Lung microvascular endothelial cell (primary cell): Measurements from ENCODE around the gene EXOSC2. TPM values are rescaled to one million over a fixed set of nuclear protein-coding genes. Genes with fewer than 3 reads are reported as not detected.

Experiments used
- DNase-seq, 2 donors: peaks; one replicate each; pipeline versions ENCODE4 v3.0.0 to v3.0.0-alpha.2; 2010; ENCODE audit warnings: low read depth in 2 of 2
- total RNA-seq: library from RNA; depleted of rRNA; stranded (reverse); fragments of >200 nt; gene quantifications from 2 replicates; pipeline ENCODE4 v1.2.1, GENCODE V29; 2014

EXOSC2 gene
- total RNA-seq, 1 donor from 2014 or later, result 19.6 TPM

DNA sequence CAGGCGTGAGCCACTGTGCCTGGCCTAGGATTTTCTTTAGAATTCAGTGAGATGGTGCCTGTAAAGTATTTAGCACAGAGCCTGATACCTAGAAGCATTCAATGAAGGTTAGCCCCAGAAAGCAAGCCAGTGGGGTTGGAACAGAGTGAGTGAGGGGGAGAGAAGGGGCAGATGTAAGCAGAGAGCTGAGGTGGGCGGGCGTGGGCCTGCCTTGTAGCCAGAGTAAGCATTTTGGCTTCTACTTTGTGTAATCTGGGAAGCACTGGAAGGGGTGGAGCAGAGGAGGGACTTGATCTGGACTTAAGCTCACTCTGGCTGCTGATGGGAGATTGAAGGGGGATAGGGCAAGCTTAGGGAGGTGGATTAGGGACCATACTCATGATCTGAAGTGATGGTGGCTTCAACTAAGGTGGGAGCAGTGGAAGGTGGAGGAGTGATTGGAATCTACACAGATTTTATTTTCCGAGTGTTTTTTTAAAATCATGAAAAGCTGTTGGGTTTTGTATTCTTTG is 2.6 kb downstream of the EXOSC2 start:
- no peak for DNase-seq

DNA sequence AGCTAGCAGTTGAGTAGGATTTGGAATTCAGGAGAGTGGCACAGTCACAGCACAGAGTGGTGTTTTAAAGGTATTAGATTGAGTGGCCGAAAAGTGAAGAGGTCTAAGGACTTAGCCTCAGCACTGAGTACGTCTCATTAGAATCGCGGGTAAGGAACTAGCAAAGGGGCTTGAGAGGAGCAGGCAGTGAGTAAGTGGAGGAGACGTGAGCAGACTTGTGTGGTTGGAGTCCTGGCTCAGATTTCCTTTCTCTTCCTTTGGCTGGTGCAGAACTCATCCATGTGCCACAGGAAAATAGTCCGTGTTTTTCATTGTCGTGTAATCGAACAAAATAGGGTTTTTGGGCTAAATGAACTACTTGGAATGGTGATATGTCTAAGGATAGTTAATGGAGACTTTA is 3.4 kb downstream of the EXOSC2 start:
- no peak for DNase-seq

DNA sequence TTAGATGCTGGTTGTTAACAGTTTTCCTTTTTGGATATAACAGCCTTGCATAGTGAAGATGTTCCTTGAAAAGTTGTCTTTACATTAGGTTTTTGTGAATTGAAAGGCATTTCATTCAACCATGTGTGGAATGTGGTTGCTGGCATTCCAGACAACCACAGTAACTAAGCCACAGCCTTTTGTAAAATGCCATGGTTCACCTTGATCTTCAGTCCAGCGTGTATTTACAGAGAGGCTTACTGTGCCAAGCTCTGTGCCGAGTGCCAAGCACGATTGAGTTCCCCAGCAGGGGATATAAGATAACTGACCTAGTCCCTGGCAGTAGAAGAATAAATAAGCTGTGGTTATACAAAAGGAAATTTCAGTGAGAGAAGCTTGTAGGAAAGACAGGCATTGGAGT is 4.9 kb downstream of the EXOSC2 start:
- DNase-seq, result no peak

DNA sequence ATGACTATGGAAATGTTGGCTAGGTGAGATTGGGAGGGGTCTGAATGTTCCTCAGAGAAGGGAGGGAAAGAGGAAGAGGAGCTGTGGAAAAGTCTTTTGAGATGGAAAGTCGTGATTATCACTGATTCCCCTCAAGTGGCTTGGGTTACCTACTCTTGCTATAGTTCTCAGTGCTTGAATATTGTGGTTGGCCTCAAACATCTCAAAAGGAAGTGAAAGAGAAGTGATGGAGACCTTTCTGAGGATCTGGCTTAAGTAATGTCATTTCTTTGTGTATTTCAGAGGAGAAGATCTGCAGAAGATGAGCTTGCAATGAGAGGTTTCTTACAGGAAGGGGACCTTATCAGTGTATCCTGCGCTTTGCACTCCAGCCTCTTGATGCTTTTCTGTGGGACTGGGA is 5.5 kb downstream of the EXOSC2 start:
- no peak for DNase-seq

DNA sequence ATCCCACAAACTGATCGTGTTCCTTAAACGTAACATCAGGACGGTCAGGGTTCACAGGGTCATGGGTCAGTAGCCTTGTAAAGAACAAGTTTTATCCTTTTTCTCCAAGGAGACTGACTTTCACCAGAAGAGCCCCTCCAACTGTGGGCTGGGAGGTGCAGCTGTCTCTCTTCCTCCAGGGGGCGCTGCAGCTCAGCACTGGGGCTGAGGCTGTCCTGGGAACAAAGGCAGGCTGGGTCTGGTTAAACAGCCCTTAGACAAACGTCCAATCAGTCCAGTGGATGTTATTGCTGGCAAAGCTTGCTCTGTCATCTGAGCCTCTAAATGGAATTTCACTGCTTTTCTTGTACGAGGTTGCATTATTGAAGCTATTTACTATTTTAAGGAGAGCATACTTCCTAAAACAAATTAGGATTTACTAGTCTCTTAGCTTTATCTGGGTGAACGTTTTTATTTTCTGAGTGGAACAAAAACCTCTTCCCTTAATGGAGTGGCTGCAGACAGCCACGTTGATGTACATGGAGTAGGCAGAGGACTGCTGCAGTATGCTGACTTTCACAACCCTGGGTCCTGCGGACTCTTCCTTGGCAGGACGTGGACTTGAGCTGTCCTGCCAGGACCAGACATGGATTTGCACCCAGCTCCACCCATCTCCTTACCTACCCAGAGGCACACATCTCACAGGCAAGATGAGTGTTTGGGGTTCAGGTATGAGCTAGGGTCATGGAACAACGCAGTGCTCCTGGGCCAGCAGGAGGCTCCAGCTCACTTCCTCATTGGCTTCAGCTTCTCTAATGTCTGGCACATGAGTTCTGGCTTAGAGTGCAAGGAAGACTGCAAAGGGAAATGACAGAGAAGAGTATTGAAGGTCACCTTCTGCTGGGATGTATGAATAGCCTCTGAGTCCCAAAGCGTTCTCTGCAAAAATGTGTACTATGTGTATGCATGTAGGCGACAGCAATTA is 7.8 kb downstream of the EXOSC2 start:
- peak; percentile 82 to 95 for DNase-seq

DNA sequence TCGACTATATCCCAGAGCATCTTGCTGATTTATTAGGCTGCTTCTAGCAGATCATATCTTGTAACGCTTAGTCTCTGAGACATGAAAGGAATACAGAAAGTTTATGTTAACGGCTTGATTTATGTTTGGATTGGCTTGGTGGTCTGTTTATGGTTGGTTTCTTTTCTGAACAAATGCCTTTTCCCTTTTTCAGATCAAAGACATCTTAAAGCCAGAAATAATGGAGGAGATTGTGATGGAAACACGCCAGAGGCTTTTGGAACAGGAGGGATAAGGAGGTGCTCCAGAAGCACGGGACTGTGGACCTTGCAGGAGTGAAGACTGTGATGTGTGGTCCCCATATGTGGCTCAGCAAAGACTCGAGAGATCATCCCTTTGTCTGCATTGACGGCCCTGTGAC is 9.9 kb downstream of the EXOSC2 start:
- DNase-seq, result no peak

DNA sequence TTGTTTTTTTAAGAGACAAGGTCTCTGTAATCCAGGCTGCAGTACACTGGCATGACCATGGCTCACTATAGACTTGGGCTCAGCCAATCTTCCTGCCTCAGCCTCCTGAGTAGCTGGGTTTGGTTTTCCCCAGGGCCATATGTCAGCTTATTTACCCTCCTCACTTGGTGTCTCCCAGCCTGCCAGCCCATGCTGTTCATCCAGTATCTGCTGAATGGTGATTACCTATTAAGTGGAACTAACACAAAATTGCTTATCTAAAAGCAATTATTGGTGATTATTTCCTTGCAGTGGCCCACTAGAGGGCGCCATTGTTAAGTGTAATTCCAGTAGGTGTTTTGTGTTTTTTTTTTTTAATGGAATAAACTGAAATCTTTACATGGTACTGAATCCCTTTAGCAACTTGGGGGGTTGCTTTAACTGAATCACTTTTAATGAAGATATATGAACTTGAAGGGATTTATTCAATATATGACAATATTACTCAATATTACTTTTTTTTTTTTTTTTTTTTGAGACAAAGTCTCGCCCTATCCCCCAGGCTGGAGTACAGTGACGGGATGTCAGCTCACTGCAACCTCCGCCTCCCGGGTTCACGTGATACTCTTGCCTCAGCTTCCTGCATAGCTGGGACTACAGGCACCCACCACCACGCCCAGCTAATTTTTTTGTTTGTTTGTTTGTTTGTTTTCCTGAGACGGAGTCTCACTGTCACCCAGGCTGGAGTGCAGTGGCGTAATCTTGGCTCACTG is 13.8 kb downstream of the EXOSC2 start:
- DNase-seq, result peak; percentile 76 to 84

DNA sequence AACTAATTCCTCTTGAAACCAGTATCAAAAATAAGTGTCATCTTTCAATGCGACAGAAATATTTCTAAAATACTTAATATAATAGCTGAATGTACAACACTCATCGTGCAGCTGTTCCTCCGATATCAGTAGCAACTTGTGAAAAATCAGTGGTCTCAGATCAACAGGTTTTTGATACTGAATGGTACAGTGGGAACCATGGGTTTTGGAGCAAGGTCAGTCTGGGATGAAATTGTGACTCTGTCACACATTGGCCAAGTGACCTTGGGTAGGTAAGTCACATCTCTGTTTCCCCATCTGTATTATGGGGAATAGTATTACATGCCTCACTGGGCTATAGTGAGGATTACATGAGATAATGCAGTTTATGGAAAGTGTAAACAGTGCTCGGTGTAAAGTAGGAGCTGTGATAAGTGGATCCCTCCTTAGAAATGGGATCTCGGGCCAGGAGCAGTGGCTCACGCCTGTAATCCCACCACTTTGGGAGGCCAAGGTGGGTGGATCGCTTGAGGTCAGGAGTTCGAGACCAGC is 17.3 kb downstream of the EXOSC2 start:
- no peak for DNase-seq

DNA sequence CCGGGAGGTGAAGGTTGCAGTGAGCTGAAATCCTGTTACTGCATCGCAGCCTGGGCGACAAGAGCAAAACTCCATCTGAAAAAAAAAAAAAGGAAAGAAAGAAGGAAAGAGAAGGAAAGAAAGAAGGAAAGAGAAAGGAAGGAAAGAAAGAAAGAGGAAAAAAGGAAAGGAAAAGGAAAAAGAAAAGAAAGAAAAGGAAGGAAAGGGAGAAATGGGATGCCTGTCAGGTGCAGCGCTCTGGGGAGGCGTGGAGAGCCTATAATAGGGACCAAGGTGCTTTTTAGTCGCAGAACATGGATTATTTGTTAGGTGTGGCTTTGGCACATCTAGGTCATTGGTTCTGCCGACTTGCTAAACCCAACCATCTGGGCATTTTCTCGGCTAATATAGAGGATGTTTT is 17.9 kb downstream of the EXOSC2 start:
- DNase-seq, result no peak

DNA sequence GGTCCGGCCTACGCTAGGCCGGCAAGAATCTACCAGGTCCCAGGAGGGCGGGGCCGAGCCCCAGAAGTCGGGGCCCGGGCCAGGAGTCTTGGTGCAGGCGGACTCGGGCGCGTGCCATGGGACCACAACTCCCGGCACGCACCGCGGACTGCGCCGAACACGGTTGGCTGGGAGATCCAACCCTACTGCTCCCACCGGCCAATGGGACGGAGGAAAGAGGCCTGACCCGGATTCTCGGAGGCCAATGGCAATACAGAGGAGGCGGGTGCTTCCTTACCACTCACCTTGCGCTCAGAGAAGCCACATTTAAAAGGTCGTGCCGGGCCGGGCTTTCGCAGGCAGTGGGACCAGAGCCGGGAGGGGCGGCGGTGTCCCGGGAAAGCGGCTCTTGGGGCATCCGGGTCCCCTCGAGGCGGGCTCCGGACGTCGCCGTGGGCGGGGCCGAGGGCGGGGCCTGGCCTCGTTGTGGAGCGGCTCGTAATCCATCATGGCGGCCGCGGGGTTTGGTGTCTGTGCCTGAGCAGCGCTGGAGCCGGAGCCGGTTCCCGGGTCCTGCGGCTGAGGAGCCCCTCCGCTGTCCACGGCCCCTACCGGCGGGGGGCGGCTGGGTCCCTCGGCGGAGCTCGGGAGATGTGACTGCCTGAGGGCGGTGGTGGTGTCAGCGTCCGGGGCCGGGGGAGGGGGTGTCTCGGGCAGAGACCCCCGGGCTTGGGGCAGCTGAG is 19.1 kb downstream of the EXOSC2 start:
- peak; percentile 97 to 98 for DNase-seq

DNA sequence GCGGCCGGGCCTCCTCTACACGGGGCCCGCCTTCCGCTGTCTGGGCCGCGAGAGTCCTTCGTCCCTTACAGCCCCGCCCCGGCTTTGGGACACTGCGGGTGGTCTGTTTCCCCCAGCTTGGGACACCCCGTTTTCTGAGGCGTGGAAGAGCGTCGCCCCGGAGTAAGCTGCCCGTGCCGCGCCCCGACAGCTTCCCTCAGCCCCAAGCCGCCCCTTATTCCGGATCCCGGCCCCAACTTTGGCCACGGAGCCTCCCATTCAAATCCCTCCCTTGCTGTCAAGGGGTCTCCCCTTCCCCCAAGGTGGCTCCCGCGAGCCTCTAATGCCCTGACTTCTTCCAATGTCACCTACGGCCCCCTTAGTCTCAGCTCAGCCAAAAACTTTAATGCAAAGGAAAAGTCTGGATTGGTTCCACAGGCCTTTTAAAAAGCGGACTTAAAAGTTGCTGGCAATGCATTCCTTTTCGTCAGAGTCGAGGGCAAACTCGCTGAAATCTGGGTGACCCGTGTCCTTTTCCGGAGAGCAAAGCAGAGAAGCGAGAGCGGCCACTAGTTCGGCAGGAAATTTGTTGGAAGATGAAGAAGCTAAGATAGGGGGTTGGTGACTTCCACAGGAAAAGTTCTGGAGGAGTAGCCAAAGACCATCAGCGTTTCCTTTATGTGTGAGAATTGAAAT is 19.8 kb downstream of the EXOSC2 start:
- DNase-seq, result peak; percentile 34 to 59

DNA sequence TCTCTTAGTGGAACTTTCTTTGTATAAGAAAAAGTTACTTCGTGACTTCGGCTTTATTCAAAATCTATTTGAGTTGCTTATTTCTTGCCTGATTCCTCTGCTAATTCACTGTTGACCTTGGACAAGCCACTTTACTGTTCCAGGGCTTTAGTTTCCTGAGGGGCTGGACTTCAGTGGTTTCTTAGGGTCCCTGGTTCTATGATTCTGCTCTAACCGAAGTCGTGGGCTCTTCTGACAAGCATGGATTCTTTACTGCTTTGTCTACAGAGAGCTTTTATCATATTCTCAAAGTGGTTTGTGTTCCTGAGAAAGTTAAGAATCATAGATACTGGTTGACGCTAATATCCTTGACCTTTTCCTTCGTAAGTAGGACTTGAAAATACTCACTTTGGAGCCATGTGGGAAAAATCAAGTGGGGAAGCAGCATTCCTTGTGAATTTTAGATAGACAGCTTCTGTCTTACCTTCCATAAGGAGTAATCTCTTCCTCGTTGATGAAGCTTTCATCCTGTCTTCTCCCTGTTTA is 21.1 kb downstream of the EXOSC2 start:
- DNase-seq, result peak in 1 of 2 donors; percentile 4

DNA sequence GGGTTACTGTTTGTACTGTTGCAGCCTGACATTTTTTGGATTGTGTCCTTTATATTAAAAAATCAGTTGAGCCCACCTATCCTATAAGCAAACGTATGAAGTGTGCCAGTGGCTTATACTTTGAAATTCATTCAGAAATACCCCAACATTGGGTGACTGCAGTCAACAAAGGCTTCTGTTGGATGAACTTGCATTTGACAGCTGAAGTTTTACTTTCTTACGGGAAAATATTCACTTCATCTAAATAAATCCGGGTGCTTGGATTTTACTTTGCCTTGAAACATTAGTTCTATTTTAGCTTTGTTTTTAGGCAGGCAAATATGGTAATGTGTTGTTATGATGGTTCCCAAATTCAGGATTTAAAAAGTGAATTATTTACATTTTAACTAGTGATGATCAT is 21.7 kb downstream of the EXOSC2 start:
- no peak for DNase-seq

DNA sequence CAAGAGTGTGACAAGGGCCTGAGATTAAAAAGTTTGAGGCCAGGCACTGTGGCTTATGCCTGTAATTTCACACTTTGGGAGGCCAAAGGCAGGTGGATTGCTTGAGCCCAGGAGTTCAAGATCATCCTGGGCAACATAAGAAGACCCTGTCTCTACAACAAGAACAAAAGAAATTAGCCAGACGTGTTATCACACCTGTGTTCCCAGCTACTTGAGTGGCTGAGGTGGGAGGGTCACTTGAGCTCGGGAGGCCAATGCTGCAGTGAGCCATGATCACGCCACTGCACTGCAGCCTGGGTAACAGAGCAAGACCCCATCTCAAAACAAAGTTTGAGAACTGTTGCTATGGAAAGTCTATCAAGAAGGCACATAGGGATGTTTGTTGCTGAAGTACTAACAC is 25.0 kb downstream of the EXOSC2 start:
- no peak for DNase-seq

DNA sequence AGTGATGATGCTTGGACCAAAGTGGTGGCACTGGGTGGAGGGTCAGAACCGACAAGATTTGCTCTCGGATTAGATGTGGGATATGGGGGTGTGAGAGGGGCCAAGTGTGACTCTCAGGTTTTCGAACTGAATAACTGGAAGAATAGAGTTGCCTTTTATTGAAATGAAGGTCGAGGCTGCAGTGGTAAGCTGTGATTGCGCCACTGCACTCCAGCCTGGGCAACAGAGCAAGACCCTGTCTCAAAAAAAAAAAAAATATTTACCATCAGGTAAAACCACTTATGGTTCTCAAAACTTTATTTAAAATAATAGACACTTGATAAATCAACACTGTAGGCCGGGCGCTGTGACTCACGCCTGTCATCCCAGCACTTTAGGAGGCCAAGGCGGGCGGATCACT is 27.2 kb downstream of the EXOSC2 start:
- no peak for DNase-seq

DNA sequence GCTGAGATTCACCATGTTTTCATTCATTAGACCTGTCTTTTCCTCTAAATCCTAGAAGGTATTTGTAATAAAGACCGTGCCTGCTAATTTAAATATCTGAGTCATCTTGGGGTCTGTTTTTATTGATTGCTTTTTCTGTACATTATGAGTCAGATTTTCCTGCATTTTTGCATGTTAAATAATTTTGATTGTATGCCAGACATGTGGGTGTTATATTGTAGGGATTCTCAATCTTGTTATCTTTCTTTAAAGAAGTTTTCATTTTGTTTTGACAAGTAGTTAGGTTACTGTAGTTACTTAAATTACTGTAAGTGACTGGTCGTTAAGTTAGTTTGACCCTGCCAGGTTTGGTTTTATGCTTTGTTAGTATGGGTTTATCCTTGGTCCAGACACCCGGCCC is 35.1 kb downstream of the EXOSC2 start:
- peak in 1 of 2 donors; percentile 55 for DNase-seq

DNA sequence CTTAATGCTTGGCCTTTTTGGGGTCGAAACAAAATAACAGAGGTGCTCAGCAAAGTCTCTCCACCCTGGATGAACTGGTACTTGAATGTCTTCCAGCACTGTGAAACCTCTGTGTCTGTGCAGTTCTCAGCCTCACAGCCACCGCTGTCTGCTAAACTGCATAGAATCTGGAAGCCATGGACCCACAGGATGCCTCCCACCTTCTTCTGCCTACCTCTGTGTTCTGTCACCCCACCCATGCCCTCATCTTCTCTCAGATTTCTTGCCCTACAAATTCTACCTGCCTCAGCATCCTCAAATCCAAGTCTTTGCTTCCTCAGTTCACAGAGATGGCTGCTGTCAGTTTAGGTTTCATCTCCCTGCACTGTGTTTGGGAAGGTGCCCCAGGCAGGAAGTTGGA is 35.6 kb downstream of the EXOSC2 start:
- no peak for DNase-seq

DNA sequence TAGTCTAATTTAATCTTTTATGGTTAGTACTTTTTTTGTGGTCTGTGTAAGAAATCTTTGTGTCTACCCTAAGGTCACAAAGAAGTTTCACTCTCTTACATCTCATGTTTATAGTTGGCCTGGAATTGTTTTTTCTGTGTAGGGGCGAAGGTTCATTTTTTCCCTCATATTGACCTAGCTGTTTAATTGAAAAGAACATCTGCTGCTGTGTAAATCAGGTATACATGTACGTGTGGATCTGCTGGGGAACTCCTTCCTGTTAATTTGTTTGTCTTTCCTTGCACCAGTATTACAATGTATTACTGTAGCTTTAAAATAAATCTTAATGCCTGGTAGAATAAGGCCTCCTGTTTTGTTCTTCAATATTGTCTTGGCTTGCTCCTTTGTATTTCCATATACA is 37.8 kb downstream of the EXOSC2 start:
- no peak for DNase-seq

DNA sequence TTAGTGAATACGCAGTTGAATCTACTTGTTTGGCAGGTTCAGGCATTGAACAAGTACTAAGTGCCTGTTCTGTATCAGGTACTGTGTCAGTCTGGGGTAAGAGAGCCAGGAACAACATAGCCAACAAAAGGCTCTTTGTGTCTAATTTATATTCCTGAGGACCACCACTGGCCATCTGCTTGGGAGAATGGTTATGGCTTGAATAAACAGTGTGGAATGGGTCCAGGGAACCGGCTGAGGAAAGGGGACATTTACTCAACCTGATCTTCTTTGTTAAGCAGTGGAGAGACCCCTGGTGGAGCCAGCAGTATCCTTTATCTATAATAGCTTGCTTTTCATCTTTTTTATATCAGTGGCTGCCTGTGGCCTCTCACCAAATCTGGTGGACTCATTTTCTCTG is 38.6 kb downstream of the EXOSC2 start:
- DNase-seq, result peak; percentile 28 to 44

DNA sequence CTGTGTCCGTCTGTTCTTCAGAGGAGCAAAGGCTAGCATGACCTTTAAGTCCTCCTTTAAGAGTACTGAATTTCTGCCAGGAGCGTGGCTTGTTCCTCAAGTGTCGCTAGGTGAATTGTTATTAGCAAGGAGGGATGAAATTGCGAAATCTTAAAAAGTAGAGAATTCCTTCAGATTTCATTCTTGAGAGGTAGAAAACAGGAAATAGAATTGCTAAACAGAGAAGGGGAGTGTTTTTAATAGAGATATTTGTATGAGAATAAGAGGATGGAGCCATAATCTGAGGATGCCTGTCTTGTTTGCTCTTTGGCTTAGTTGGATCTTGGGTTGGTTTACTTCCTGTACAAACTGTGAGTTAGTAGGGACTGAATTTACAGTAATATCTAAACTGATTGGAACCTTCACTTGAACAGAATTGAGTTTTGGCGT is 39.2 kb downstream of the EXOSC2 start:
- DNase-seq, result no peak

DNA sequence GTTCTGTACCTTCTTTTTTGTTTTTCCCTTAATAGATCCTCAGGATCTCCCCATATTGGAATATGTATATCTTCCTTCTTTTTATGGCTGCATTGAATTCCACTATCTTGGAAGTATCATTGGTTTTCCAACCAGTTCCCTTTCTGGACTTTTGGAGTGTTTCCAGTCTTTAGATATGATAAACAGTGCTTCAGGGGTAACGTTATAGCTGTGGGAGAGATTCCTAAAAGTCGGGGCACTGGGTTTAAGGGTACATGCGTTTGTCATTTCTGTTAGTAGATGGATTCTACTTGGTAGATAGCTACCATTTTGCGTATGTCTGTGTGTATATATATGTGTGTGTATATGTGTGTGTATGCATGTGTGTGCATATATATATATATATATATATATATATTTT is 42.0 kb downstream of the EXOSC2 start:
- DNase-seq, result no peak
